AG10803 (cell line): ENCODE data around the gene CDK6.
"Not testable (repeated sequence)": the region's sequence is repeated elsewhere in the genome, so short reads cannot be mapped to it uniquely, and the experiment has no call there.

Experiments
- DNase-seq: peaks from one replicate; pipeline ENCODE4 v3.0.0; 2010; ENCODE audit warnings: low read depth
- H3K4me3 ChIP-seq: 2 replicates; pipeline ENCODE4 v1.5.1; 2011; ENCODE audit warnings: mild to moderate bottlenecking, low read length, control low read depth
- CTCF ChIP-seq: conservative IDR thresholded peaks from 2 replicates; pipeline ENCODE4 v1.5.1; 2011; ENCODE audit warnings: mild to moderate bottlenecking, low read length, control low read depth, inconsistent platforms

The CDK6 gene

GRCh38 chr7:92612501-92612900 is 223.9 kb downstream of the CDK6 start:
- TF ChIP-seq CTCF = no peak
- peak overlapping the region; percentile 40 for H3K4me3 ChIP-seq
- peak; percentile 88 for DNase-seq

GRCh38 chr7:92611735-92612134 is 224.6 kb downstream of the CDK6 start:
- H3K4me3 ChIP-seq = peak overlapping the region; percentile 40
- TF ChIP-seq CTCF = no peak
- DNase-seq = no peak

- DNase-seq = peak; percentile 46
- peak; percentile 56 for TF ChIP-seq CTCF
- H3K4me3 ChIP-seq = no peak overlapping the region
Observed at GRCh38 chr7:92609921-92610518, 226.4 kb downstream of the CDK6 start.

GRCh38 chr7:92608380-92609322 is 227.7 kb downstream of the CDK6 start:
- no peak for DNase-seq
- no peak overlapping the region for H3K4me3 ChIP-seq

GRCh38 chr7:92606985-92607384 is 229.4 kb downstream of the CDK6 start:
- DNase-seq = no peak
- no peak for TF ChIP-seq CTCF
- H3K4me3 ChIP-seq = no peak overlapping the region

More at GRCh38 chr7:92608380-92609322, 227.7 kb downstream of the CDK6 start:
- TF ChIP-seq CTCF = no peak

GRCh38 chr7:92604517-92604916 is 231.9 kb downstream of the CDK6 start:
- DNase-seq, H3K4me3 ChIP-seq: not testable (repeated sequence)

GRCh38 chr7:92603089-92603445 is 233.3 kb downstream of the CDK6 start:
- no peak overlapping the region for H3K4me3 ChIP-seq
- DNase-seq = no peak
- no peak for TF ChIP-seq CTCF
